Adipocyte (in vitro differentiated cells): ENCODE measurements around the gene CLSTN2.

ENCODE experiments used
- DNase-seq: peaks from one replicate; pipeline ENCODE4 v3.0.0-alpha.2; 2015; ENCODE audit warnings: low read depth
- H3K27me3 ChIP-seq: replicated peaks from 2 replicates; pipeline ENCODE4 v1.7.0; 2013; ENCODE audit warnings: mild to moderate bottlenecking, low read length, moderate library complexity; ENCODE audit not compliant: control insufficient read depth, insufficient read depth
- H3K36me3 ChIP-seq: 2 replicates; pipeline ENCODE4 v1.7.0; 2013; ENCODE audit warnings: low read length, mild to moderate bottlenecking, moderate library complexity; ENCODE audit not compliant: control insufficient read depth, insufficient read depth, severe bottlenecking
- H3K4me1 ChIP-seq: 2 replicates; pipeline ENCODE4 v1.7.0; 2013; ENCODE audit warnings: mild to moderate bottlenecking, low read length, moderate library complexity; ENCODE audit not compliant: control insufficient read depth, insufficient read depth
- H3K4me3 ChIP-seq: 2 replicates; pipeline ENCODE4 v1.7.0; 2013; ENCODE audit warnings: mild to moderate bottlenecking, low read length, moderate library complexity
- H3K9ac ChIP-seq: 2 replicates; pipeline ENCODE4 v1.7.0; 2013; ENCODE audit warnings: mild to moderate bottlenecking, low read length, moderate library complexity
- H3K9me3 ChIP-seq: 2 replicates; pipeline ENCODE4 v1.7.0; 2013; ENCODE audit warnings: mild to moderate bottlenecking, low read length, moderate library complexity; ENCODE audit not compliant: control insufficient read depth

The CLSTN2 gene

DNA sequence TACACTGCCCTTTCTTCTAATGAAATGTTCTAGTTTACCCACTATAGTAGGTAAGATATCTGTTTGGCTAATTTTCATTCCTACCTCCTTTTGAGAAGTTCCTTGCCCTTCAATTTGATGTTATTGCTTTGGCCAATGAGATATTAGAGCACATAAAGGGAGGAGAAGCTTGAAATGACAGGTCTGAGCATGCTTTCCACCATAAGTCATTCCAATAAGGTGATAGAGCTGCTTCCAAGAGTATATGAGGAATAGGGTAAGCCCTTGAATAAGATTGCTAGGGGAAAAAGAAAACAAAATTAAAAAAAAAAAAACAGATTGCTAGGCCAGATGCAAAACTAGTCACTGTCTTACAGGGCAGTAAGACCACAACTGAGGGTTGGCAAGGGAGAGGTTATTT is 664.0 kb downstream of the CLSTN2 start:
- no peak for DNase-seq
- Histone ChIP-seq H3K4me3 (no peak overlapping the region), H3K9me3 (no peaks in the 10 kb centered on the region), H3K36me3 (no peaks in the 10 kb centered on the region), H3K27me3 (no peaks in the 10 kb centered on the region), H3K9ac (no peak overlapping the region), H3K4me1 (peaks cover 18% of the 10 kb centered on the region)

- no peaks in the 10 kb centered on the region for H3K36me3 ChIP-seq
These were observed 664.5 kb downstream of the CLSTN2 start for GRCh38 chr3:140599496-140599895.

GRCh38 chr3:140601881-140602280 is 666.9 kb downstream of the CLSTN2 start:
- Histone ChIP-seq H3K9me3 (peaks cover 2% of the 10 kb centered on the region), H3K36me3 (no peaks in the 10 kb centered on the region), H3K9ac (no peak overlapping the region), H3K4me3 (no peak overlapping the region), H3K27me3 (no peaks in the 10 kb centered on the region), H3K4me1 (peaks cover 8% of the 10 kb centered on the region)
- no peak for DNase-seq

More at GRCh38 chr3:140599496-140599895, 664.5 kb downstream of the CLSTN2 start:
- DNase-seq = no peak
- Histone ChIP-seq H3K27me3 (no peaks in the 10 kb centered on the region), H3K4me1 (peaks cover 18% of the 10 kb centered on the region), H3K9ac (no peak overlapping the region), H3K9me3 (no peaks in the 10 kb centered on the region), H3K4me3 (no peak overlapping the region)

DNA sequence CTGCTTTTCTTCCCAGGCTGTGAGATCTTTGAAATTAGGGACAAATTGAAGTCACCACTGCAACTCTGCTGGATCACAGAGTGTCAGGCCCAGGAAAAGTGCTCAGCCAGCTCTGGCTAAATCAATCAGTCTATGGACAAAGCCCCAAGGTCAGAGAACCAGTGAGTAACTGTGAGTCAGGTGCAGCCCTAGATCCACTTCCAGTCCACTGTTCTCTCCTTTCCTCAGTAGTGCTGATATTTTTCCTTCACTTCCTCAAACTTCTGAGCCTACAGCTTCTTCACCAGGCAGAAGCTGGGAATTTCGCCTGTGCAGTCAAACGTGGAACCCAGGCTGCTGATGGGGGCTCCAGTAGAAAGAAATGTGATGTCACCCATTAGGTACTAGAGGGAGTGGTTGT is 667.8 kb downstream of the CLSTN2 start:
- no peak for DNase-seq
- no peak overlapping the region for H3K9ac ChIP-seq
- peaks cover 3% of the 10 kb centered on the region for H3K4me1 ChIP-seq
- no peak overlapping the region for H3K4me3 ChIP-seq
- no peaks in the 10 kb centered on the region for H3K36me3 ChIP-seq
- no peaks in the 10 kb centered on the region for H3K27me3 ChIP-seq
- peaks cover 8% of the 10 kb centered on the region for H3K9me3 ChIP-seq

GRCh38 chr3:140603766-140604165 is 668.8 kb downstream of the CLSTN2 start:
- no peaks in the 10 kb centered on the region for H3K36me3 ChIP-seq
- no peaks in the 10 kb centered on the region for H3K27me3 ChIP-seq
- no peak overlapping the region for H3K9ac ChIP-seq
- no peak overlapping the region for H3K4me3 ChIP-seq
- H3K9me3 ChIP-seq = peaks cover 8% of the 10 kb centered on the region
- no peaks in the 10 kb centered on the region for H3K4me1 ChIP-seq
- DNase-seq = no peak

DNA sequence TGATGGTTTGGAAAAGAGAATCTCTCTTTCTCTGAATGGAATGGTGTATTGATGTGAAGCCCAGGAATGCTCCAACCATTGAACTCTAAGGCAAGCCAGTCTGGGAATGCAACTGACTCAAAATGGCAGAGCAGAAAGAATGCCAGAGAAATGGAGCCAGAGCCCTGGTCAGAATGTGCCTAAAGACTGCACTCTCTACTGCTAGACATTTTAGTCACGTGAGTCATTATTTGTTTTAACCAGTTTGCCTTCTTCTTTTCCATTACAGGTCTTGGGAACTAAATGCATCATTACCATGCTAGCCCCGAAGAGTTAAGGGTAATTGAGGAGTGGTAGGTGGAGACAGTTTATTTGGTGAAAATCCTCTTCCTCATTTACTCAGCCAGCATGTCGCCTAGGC is 675.6 kb downstream of the CLSTN2 start:
- Histone ChIP-seq H3K36me3 (no peaks in the 10 kb centered on the region), H3K4me3 (no peak overlapping the region), H3K4me1 (no peaks in the 10 kb centered on the region), H3K9ac (no peak overlapping the region), H3K27me3 (no peaks in the 10 kb centered on the region), H3K9me3 (peaks cover 8% of the 10 kb centered on the region)
- DNase-seq = no peak

GRCh38 chr3:140614001-140614400 is 679.0 kb downstream of the CLSTN2 start:
- Histone ChIP-seq H3K9ac (no peak overlapping the region), H3K4me1 (no peaks in the 10 kb centered on the region), H3K9me3 (peaks cover 8% of the 10 kb centered on the region), H3K27me3 (no peaks in the 10 kb centered on the region), H3K4me3 (no peak overlapping the region), H3K36me3 (no peaks in the 10 kb centered on the region)
- DNase-seq = no peak

DNA sequence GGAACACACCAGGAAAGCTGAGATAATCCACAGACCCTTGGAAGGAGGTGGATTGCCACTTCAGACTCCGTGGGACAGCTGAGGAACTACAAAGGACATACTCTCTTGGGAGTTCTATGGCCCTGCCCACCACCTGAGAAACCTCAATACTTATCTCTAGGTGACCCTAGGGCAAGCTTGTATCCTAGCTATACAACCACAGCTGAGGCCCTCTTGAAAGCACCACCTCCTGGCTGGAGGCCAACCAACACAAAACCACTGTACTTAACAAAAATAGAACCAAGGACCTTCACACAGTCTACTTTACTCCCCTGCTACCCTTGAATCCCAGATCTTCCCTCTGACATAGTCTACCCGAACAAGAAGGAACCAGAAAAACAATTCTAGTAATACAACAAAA is 682.1 kb downstream of the CLSTN2 start:
- H3K9ac ChIP-seq = no peak overlapping the region
- H3K27me3 ChIP-seq = no peaks in the 10 kb centered on the region
- H3K9me3 ChIP-seq = peaks cover 8% of the 10 kb centered on the region
- no peak for DNase-seq
- H3K4me1 ChIP-seq = no peaks in the 10 kb centered on the region
- H3K36me3 ChIP-seq = no peaks in the 10 kb centered on the region
- H3K4me3 ChIP-seq = no peak overlapping the region

DNA sequence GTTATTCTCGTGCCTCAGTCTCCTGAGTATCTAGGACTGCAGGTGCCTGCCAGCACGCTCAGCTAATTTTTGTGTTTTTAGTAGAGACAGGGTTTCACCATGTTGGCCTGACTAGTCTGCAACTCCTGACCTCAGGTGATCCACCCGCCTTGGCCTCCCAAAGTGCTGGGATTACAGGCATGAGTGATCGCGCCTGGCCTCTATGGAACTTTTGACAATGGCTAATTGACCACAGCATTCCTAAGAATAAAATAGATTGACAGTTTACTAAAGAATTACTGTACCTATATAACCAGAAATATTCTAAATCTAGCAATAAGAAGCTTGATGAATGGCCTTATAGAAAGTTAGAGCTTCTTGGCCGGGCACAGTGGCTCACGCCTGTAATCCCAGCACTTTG is 691.9 kb downstream of the CLSTN2 start:
- Histone ChIP-seq H3K4me1 (peaks cover 31% of the 10 kb centered on the region), H3K9ac (no peak overlapping the region), H3K9me3 (no peaks in the 10 kb centered on the region), H3K4me3 (no peak overlapping the region), H3K36me3 (no peaks in the 10 kb centered on the region), H3K27me3 (no peaks in the 10 kb centered on the region)
- no peak for DNase-seq
